GM19467 (cell line): ENCODE results near the gene COL5A1.

ENCODE experiments used
- ATAC-seq: cut with Tn5 transposase; IDR thresholded peaks from one replicate; pipeline ENCODE4 v1.9.1; 2021; ENCODE audit warnings: mild to moderate bottlenecking, moderate library complexity; ENCODE audit not compliant: unreplicated experiment

COL5A1 gene

DNA sequence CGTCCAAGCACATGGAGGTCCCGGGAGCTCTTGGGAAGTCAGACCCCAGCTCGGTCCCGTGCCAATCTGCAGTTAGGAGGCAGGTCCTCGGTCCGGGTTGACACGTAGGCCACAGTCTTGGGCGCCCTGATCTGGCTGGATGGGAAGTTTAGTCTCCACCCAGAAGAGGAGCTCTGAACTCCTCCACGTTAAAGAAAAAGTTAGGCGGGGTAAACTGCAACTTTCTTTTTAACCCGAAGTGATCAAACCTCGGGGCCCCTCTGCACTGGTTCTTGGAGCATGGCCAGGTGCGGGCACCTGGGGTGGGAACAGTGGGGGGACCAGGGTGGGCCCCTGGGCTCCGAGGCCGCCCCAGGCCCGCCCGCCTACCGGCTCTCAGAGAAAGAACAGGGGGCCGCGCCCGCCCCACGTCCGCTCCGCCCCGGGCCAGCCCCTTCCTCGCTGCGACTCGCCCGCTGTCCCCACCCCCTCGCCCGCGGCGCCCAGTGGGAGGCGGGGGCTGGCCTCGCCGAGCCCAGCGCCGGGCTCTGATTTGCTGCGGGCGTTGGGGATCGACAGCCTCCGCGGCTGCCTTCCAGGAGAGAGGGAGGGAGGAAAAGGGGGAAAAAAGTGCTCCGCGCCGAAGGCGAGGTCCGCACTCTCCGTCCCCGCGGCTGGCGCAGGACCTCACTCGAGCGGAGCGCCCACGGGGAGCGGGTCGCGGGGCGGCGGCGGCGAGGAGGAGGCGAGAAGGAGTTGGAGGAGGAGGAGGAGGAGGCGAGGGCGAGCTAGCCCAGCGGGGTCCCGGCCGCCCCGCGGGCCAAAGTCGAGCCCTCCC, at the start of gene COL5A1:
Gene COL5A1, plus strand, starts transcription at position 631 of the 817 bp plus-strand sequence. CDS start 385 bp downstream, outside the sequence.
- ATAC-seq = no peak

DNA sequence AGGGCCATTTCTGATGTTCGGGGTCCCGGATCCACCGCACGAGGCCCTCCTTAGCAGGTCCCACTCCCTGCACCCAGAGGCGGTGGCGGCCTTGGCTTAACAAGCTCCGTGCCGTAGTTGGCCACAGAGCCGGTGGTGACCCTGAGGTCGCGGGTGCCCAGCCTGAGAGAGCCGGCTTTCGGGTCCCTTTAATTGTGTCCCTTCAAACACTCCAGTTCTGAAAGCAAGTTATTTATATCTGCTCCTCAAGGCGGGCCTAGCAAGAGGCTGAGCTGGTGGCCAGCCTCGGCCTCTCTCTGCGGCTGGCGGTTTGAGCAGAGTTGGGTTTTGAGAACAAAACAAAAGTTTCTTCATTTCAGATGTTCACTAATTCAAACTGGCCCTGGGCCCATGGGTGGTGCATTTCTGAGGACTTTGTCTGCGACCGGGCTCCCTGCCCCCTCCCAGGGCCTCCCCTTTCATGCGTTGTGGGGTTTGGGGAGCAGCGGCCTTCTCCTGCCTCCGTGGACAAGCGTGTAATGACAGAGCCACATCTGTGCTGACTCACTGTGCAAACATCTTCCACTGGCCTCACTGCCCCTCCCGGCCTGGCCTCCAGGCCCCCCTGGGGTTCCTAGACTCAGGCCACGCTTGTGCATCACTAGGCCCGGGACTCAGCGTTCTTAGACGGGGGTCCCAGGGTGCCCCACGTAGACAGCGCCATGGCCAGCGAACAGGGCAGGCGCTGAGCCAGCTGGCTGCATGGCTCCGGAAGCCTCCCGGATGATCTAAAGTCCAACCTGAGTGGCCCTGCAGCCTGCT, 49.4 kb upstream of the COL5A1 start:
- ATAC-seq = no peak

DNA sequence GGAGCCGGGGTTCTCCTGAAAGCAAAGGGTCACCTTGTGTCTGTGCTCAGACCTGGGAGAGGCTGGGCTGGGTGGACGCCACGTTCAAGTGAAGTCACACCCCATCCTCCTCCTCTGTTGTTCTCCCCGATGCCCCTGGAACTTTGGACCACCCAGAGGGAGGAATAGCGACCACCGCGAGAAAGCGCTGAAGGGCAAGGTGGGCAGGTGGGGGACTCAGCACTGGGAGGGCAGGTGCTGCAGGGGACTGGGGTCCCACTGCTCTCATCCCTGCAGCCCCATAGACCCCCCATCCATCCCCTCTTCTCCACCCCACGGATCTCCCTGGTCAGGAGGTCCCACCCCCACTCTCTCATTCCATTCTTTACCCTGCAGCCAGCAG, 48.8 kb upstream of the COL5A1 start:
- ATAC-seq = no peak

DNA sequence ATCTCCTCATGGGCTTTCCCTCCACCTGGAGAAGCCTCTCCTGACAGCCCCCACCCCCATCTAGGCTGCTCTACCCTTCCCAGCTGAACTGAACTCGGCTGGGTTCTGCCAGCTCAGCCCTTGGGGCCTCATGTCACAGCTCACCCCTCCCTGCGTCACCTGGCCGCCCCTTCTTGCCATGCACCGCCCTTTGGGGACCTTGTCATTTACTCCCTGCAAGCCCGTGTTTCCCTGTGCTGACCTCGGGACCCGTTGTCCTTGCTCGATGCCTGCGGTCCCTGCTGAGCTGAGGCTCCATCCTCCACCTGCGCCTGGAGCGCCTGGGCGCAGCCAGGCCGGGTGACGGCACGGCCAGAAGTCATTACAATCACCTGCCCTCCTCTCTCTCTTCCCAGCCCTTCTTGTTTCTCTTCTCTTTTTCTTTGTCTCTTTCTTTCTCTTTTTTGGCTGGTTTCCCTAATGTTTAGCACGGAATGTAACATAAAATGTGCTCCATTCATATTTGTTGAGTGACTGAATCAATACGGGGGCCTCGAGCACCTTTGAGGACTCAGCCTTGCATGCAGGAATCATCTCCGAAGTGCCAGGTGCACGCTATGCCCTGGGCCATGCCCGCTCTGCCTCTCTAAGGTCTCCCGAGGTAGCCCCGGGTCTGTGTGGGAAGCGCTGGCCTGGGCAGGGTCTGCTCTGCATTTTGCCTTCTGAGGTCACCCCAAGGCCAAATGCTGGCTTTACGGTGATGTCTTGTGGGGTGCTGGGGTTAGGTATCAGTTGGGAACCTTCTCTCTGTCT, 48.1 kb upstream of the COL5A1 start:
- ATAC-seq = no peak

DNA sequence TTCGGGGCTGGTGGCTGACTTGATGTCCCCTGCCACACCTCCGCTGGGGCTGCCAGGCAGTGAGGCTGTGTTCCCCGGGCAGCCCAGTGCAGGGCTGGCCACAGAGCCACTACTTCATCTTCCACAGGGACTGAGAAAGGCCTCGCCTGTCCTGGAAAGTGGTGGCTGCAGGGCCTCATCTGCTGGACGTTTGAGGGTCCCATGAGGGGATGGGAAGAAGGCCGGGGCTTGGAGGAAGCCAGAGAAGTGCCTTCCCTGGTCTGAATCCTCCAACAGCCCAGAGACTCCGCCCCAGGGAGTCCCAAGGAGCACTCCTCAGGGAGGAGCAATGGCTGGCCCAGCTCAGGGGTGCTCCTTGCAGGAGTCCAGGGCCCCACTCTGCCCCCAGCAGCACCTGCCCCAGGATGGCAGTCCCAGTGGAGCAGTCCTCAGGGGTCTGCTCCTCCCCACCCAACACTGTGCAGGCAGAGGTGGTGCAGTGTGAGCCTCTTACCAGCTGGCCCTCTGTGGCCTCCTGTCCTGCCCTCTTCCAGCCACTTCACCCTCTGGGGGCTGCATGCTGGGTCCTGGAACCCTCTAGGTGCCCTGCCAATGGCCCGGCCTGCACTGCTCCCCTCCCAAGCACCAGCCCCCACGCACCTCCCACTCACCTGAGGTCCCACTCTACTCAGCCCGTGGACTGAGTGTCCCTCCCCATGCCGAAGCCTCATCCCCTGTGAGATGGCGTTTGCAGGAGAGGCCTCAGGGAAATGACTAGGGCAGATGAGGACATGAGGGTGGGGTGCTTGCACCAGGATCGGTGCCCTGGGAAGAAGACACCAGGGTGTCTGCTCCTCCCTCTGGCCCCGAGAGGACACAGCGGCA, 47.3 kb upstream of the COL5A1 start:
- no peak for ATAC-seq

DNA sequence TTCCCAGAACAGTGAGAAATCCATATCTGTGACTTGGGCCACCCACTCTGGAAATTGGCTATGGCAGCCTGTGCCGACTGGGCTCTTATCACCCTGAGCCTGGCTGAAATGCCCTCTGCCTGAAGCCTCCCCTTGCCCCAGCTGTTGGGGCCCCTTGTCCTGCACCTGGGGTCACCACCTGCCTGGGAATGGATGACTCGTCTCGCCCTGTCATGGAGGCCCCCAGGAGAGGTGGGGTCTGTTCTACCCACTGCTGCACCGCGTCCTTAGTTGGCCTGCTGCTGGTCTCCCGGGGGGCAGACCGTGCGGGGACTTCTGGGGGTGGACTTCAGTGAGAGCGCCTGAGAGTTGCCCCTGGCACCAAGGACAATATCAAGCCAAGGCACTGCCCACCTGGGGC, 46.6 kb upstream of the COL5A1 start:
- no peak for ATAC-seq

DNA sequence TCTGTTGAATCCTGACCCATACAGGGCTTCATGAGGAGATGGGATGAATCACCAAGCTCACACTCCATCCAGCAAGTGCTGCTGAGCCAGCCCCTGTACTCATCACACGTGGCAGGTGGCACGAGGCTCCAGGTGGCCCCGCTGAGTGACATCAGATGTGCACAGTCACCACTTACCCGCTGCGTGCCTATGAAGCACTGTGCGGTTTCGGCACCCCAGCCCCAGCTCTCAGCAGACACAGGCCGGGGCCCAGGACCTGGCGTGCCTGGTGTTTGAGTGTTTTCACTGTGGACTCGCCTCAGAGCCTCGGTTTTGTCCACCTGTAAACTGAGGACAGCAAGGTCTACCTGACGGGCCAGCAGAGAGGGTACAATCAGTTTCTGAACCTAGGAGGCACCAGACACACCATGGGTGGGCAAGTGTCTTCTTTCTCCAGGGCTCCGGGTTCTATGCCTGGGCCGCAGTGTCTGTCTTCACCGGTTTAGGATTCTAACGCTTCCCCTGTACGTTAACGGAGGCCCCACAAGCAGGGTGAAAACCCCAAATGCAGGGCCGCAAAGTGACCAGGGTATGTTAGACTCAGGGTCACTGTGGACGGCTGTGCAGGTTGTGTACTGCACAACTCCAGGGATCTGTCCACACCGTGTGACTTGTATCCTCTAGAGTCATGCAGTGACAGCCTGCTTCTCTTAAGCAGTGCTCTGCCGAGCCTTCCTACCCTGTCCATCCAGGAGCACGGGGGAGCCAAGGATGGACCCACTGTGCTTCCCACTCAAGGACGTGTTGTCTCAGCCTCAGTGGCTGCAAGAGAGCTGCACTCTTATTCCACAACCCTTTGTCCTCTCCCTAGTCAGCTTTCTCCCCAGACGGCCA, 44.3 kb upstream of the COL5A1 start:
- no peak for ATAC-seq

DNA sequence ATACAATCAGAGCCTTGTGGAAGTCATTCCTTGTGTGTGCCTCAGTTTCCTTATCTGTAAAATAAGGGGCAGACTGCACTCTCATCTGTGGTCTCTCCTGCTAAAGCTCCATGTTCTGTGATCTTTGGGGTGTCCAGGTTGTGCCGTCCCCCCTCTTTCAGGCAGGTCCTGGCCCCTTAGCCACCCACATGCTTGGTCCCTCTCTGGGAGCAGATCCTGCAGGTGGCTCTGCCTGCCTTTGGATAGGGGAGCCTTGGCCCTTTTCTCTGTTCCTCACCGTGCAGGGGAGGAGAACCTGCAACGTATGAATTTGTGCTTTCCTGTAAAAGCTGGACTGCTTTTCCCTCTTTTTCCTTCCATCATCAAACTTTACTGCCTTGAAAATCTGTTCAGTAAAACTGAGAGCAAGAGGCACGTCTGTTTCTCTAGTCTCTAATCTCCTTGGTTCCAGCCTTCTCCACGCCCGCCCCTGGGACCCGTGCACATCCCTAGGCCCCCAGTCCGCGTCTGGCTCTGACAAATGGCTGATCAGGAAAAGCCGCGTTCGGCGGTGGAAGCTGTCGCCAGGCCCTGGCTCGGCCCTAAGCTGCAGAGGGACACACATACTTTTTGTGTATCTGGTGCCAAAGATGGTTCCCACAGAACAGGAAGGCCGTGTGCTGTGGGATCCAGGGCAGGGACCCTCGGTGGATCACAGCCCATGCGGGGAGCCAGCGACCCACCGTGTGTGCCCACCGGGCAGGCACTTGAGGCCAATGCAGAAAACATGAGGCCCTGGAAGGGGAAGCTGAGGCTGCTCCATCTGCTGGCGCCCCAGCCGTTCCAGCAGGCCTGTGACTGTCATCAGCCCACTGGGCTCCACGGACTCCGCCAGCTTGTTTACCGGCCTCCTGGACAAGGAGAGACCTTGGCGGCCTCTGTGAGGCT, 43.4 kb upstream of the COL5A1 start:
- no peak for ATAC-seq

DNA sequence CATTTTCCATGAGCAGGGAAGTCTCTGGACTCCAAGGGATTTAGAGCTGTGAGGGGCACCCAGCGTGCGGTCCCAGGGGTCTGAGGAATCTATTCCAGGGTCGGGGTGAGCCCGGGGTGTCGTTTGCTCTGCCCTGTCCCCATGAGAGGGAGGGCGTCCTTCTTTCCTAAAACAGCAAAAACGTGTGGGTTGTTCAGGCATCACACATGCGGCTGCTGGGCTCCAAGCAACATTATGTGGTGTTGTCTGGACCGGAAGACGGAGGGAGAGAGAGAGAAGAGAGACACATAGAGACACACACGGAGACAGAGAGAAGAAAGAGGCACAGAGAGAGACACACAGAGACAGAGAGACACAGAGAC, 42.7 kb upstream of the COL5A1 start:
- ATAC-seq = no peak

DNA sequence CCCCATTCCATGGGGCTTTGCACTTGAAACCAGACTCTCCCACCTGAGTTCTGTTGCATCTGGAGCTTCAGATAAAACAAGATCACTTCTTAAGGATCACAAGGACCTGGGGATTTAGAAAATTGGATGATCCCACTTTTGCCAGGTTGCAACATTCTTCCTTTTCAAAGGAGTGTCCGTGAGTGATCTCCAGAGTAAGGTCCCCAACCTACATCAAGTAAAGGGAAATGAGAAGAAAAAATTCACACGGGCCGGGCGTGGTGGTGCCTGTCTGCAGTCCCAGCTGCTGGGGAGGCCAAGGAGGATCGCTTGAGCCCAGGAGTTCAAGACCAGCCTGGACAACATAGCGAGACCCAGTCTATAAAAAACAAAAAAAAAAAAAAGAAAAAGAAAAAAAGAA, 41.2 kb upstream of the COL5A1 start:
- no peak for ATAC-seq

DNA sequence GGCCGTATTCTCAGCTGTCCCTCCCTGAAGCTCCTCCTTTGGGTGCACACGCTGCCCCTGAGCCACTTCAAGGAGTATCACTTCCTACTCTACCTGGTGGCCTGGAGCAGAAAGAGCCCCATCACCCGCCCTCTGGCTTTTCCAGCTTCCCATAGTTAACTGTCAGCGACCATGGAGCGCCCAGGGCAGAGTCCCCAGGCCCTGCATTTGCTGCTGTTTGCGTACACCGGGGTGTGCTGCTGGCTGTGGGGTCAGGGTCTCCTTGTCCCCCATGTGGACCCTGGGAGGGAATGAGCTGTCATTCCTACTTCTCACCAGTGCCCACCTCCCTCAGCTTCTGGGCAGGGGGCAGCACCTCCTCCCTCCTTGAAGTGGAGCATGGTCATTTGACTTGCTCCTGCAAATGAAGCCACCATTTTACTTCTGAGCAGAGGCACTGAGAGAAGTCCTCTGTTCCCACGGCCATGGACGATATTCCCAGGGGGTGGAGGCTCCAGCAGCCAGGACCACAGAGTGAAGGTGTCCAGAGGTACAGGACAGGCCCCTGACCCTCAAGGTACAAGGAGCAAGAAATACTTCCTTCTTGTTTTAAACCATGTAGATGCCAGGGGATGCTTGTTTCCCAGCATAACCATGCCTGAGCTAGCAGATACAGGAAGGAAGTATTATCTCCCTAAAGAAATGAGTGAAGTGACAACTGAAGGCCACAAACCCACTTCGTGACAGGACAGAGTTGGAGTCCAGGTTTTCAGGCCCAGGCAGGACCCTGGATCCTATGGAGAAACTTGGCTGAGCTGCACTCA, 40.6 kb upstream of the COL5A1 start:
- no peak for ATAC-seq

DNA sequence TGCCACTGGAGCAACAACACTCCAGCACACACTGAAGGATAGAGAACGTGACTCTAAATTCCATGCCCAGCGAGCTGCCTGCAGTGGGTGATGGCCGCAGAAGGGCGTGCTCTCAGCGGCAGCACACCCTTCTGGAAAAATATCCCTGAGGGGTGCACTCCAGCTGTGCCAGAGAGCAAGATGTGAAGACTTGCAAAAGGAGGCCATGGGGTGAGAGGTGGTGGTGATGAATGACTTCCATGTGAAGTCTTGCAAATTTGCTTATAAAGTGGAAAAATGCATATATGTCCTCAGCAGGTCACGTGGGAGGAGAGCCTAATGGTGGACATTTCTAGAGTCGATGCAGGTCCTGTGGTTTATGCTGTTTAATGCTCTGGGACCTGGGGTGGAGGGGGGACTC, 39.8 kb upstream of the COL5A1 start:
- ATAC-seq = no peak

DNA sequence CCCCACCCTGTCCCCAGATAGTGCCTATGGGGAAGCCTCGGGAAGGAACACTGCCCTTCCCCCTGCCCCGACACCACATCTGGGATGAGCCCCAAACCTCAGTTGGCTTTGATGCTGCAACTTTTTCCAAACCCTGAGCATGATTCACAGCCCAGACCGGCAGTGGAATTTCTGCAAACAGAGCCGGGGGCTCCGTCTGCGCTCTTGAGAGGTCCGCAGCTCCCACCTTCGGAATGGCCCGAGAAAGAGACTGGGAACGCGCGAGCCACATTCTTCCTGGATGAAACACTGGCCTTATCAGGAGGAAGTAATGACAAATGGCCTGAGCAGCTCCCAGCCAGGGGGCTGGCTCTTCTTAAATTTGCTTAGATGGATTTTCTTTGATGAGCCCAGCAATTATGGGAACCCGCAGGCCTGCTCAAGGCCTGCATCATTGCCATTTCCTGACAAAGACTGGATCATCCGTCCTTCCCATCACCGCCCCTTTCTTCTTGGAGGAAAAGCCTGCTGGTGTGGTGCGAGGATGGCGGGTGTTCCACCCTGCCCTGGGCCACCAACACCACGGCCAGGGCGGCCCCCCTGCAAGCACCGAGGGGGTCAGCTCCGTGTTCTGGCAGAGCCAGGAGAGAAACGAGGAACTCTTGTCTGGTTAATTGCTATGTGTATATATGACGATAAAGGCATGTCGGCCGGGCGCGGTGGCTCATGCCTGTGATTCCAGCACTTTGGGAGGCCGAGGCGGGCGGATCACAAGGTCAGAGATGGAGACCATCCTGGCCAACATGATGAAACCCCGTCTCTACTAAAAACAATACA, 38.8 kb upstream of the COL5A1 start:
- no peak for ATAC-seq

DNA sequence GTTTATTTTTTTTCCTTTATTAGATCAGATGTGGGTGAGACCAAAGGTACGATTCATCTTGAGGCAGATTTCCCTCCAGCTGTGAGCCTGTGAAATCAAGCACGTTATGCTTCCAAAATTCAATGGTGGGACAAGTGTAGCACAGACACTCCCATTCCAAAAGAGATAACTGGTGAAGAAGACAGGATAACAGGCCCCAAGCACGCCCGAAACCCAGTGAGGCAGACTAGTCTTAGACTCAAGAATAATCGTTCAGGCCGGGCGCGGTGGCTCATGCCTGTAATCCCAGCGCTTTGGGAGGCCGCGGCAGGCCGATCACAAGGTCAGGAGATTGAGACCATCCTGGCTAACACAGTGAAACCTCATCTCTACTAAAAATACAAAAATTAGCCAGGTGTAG, 36.8 kb upstream of the COL5A1 start:
- no peak for ATAC-seq

DNA sequence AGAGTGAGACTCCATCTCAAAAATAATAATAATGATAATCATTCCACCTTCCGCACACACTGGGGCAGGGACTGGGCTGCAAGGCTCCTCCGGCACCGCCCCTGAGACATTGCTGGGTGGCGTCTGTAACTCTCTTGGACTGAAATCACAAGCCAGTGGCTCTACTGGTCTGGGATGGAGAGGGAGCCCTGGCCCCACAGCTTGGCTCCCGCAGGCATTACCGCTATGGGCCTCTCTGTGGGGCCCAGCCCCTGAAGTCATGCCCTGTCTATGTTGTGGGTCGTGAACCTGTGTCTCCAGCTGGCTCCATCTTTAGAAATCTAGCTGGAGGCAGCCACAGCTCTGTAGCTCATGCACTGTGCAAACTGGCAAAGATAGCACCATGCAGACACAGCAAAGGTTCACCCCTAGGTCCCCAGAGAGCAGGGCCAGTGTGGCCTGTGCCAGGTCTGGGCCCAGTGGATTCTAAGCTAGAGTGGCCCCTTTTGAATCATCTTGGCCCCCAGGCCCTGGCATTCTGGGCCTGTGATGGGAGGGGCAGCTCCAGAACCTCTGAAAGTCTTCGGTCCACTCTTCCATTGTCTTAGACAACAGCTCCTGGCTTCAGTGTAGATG, 36.1 kb upstream of the COL5A1 start:
- no peak for ATAC-seq

DNA sequence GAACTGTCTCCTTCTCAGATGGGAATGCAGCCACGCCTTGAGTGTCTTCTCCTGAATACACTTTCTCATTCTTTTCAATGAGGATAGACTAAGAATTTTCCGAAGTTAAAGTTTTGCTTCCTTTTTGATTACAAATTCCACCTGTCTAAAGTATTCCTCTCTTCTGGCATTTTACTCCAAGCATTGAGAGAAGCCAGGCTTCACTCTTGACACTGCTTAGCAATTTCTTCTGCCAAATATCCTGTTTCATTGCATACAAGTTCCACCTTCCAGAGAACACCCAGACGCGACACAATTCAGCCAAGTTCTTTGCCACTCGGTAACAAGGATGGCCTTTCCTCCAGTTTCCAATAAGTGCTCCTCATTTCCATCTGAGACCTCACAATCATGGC, 35.6 kb upstream of the COL5A1 start:
- no peak for ATAC-seq
